Esophagus squamous epithelium (tissue), 4 donors: Measurements from ENCODE around the gene VAPB.

ENCODE experiments used
- POLR2A ChIP-seq, 4 donors: fragments of 450-650 bp; IDR thresholded peaks; one replicate each; pipeline ENCODE4 v1.6.1; 2017; ENCODE audit warnings: antibody characterized with exemption in 4 of 4, mild to moderate bottlenecking in 4 of 4, moderate library complexity in 3 of 4
- TF ChIP-seq, protein P1 (sequence below), 6 experiments: fragments of 450-650 bp in 4 of 6; fragments of 200-600 bp in 2 of 6; sonication (generic) in 2 of 6; IDR thresholded peaks; one replicate each; pipeline ENCODE4 v1.5.1; 2016 to 2019; ENCODE audit warnings: antibody characterized with exemption in 6 of 6, mild to moderate bottlenecking in 4 of 6, moderate library complexity in 4 of 6

DNA sequence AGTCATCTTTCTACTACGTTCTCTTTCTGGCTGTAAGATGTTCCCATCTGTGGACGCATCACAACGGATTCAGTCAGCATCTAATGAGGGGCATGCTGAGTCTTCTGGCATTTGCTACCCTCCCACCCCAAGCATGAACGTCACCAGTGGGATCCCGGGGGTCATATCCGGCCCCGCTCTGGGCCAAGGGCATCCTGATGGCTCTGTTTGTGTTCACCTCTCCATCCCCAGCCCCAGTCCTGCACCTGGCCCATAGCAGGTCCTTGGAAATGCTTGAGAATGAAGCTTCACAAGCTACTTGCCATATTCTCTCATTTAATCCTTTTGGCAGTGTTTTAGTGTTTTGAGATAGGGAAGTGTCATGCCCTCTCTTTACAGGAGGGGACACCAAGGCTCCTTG lies 111.2 kb downstream of the VAPB start:
- TF ChIP-seq, protein P1, sequence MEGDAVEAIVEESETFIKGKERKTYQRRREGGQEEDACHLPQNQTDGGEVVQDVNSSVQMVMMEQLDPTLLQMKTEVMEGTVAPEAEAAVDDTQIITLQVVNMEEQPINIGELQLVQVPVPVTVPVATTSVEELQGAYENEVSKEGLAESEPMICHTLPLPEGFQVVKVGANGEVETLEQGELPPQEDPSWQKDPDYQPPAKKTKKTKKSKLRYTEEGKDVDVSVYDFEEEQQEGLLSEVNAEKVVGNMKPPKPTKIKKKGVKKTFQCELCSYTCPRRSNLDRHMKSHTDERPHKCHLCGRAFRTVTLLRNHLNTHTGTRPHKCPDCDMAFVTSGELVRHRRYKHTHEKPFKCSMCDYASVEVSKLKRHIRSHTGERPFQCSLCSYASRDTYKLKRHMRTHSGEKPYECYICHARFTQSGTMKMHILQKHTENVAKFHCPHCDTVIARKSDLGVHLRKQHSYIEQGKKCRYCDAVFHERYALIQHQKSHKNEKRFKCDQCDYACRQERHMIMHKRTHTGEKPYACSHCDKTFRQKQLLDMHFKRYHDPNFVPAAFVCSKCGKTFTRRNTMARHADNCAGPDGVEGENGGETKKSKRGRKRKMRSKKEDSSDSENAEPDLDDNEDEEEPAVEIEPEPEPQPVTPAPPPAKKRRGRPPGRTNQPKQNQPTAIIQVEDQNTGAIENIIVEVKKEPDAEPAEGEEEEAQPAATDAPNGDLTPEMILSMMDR (IDR thresholded peaks at IDR 0.05), result no peak
- no peak for TF ChIP-seq POLR2A (IDR thresholded peaks at IDR 0.05)
